ENCODE measurements around the gene TSPAN5.

DNA sequence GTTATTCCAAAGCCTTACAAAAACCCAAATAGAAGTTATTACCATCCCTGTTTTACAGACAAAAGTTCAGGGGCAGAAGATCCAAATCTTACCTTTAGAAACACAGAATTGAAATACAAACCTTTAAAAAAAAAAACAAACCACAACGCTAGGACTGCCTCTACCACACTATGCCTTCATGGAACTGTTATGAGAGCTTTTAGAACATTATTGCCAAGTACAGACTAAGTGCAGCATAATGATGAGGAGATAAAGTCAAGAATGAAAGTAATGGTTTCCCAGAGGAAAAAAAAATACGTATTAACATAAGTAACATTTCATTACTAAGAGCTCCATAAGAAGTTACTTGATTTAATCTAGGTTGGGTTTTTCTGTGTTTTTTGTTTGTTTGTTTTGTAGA is 34.3 kb downstream of the TSPAN5 start:
- TF ChIP-seq POLR2A (IDR thresholded peaks at IDR 0.05) (no peak), EP300 (IDR thresholded peaks at IDR 0.05) (no peak)
- TF ChIP-seq, protein P1, sequence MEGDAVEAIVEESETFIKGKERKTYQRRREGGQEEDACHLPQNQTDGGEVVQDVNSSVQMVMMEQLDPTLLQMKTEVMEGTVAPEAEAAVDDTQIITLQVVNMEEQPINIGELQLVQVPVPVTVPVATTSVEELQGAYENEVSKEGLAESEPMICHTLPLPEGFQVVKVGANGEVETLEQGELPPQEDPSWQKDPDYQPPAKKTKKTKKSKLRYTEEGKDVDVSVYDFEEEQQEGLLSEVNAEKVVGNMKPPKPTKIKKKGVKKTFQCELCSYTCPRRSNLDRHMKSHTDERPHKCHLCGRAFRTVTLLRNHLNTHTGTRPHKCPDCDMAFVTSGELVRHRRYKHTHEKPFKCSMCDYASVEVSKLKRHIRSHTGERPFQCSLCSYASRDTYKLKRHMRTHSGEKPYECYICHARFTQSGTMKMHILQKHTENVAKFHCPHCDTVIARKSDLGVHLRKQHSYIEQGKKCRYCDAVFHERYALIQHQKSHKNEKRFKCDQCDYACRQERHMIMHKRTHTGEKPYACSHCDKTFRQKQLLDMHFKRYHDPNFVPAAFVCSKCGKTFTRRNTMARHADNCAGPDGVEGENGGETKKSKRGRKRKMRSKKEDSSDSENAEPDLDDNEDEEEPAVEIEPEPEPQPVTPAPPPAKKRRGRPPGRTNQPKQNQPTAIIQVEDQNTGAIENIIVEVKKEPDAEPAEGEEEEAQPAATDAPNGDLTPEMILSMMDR (IDR thresholded peaks at IDR 0.05), result no peak

All from stomach (tissue), 4 donors.